Measurements from ENCODE around the gene CDKN2D. TPM values are rescaled to one million over a fixed set of nuclear protein-coding genes. Genes with fewer than 3 reads are reported as not detected.
A peak's percentile ranks its signal among the peaks of the same experiment; 100 is the strongest.

The CDKN2D gene
- polyA plus RNA-seq = 193 TPM

GRCh38 chr19:10568826-10569651 lies at the start of gene CDKN2D:
Gene CDKN2D (minus strand): TSS chr19:10568979. CDS start chr19:10568653, 326 bp downstream.
- Mint-ChIP-seq H3K27me3 (peaks cover 2% of the 10 kb centered on the region), H3K4me3 (peak within 1 kb of the TSS; percentile 96 to 100 (median 98)), H3K4me1 (peaks cover 24 to 30% (median 29%) of the 10 kb centered on the region in 3 donors), H3K36me3 (peaks cover 2% of the 10 kb centered on the region), H3K27ac (peak within 1 kb of the TSS; percentile 98 to 99 (median 99)), H3K9me3 (no peaks in the 10 kb centered on the region)

GRCh38 chr19:10617409-10618121 lies 48.8 kb upstream of the CDKN2D start:
- H3K9me3 Mint-ChIP-seq = no peaks in the 10 kb centered on the region
- H3K36me3 Mint-ChIP-seq = peaks cover 4% of the 10 kb centered on the region
- H3K27ac Mint-ChIP-seq = peak overlapping the region in 2 of 3 donors; percentile 79 to 80
- peak overlapping the region in 1 of 4 donors; percentile 73 for H3K4me3 Mint-ChIP-seq
- no peaks in the 10 kb centered on the region for H3K27me3 Mint-ChIP-seq
- peaks cover 25 to 40% (median 35%) of the 10 kb centered on the region in 3 donors for H3K4me1 Mint-ChIP-seq

GRCh38 chr19:10615429-10616023 lies 46.7 kb upstream of the CDKN2D start:
- H3K27ac Mint-ChIP-seq = peak overlapping the region; percentile 71 to 98 (median 82)
- H3K36me3 Mint-ChIP-seq = peaks cover 4% of the 10 kb centered on the region
- no peaks in the 10 kb centered on the region for H3K9me3 Mint-ChIP-seq
- H3K4me1 Mint-ChIP-seq = peaks cover 19 to 31% (median 23%) of the 10 kb centered on the region in 3 donors
- peak overlapping the region; percentile 43 to 92 (median 76) for H3K4me3 Mint-ChIP-seq
- no peaks in the 10 kb centered on the region for H3K27me3 Mint-ChIP-seq

GRCh38 chr19:10612499-10613119 lies 43.8 kb upstream of the CDKN2D start:
- peaks cover 4% of the 10 kb centered on the region for H3K36me3 Mint-ChIP-seq
- peaks cover 16 to 30% (median 17%) of the 10 kb centered on the region in 3 donors for H3K4me1 Mint-ChIP-seq
- no peaks in the 10 kb centered on the region for H3K27me3 Mint-ChIP-seq
- no peak overlapping the region for H3K4me3 Mint-ChIP-seq
- H3K27ac Mint-ChIP-seq = peak overlapping the region in 1 of 3 donors; percentile 78
- H3K9me3 Mint-ChIP-seq = no peaks in the 10 kb centered on the region

- H3K36me3 Mint-ChIP-seq = peaks cover 2% of the 10 kb centered on the region
- H3K27ac Mint-ChIP-seq = peak overlapping the region in 2 of 3 donors; percentile 53 to 78
- H3K27me3 Mint-ChIP-seq = no peaks in the 10 kb centered on the region
- peak overlapping the region in 1 of 4 donors; percentile 54 for H3K4me3 Mint-ChIP-seq
- no peaks in the 10 kb centered on the region for H3K9me3 Mint-ChIP-seq
- H3K4me1 Mint-ChIP-seq = peaks cover 13 to 27% (median 19%) of the 10 kb centered on the region in 3 donors
Observed at GRCh38 chr19:10611907-10612306, 43.1 kb upstream of the CDKN2D start.

- H3K36me3 Mint-ChIP-seq = peaks cover 2% of the 10 kb centered on the region
- H3K27ac Mint-ChIP-seq = peak overlapping the region; percentile 96 to 99 (median 99)
- H3K4me3 Mint-ChIP-seq = peak overlapping the region; percentile 87 to 97 (median 96)
- H3K9me3 Mint-ChIP-seq = no peaks in the 10 kb centered on the region
- no peaks in the 10 kb centered on the region for H3K27me3 Mint-ChIP-seq
- H3K4me1 Mint-ChIP-seq = peaks cover 16 to 21% (median 20%) of the 10 kb centered on the region in 3 donors
Observed at GRCh38 chr19:10604460-10604980, 35.7 kb upstream of the CDKN2D start.

GRCh38 chr19:10603873-10604459 lies 35.2 kb upstream of the CDKN2D start:
- peaks cover 16 to 21% (median 19%) of the 10 kb centered on the region in 3 donors for H3K4me1 Mint-ChIP-seq
- H3K36me3 Mint-ChIP-seq = peaks cover 2% of the 10 kb centered on the region
- H3K27ac Mint-ChIP-seq = peak overlapping the region; percentile 96 to 99 (median 99)
- peak overlapping the region; percentile 87 to 97 (median 96) for H3K4me3 Mint-ChIP-seq
- no peaks in the 10 kb centered on the region for H3K9me3 Mint-ChIP-seq
- H3K27me3 Mint-ChIP-seq = no peaks in the 10 kb centered on the region

- Mint-ChIP-seq H3K36me3 (peaks cover 2% of the 10 kb centered on the region), H3K27me3 (no peaks in the 10 kb centered on the region), H3K4me1 (peaks cover 16 to 21% (median 19%) of the 10 kb centered on the region in 3 donors), H3K9me3 (no peaks in the 10 kb centered on the region), H3K4me3 (peak overlapping the region; percentile 87 to 97 (median 96)), H3K27ac (peak overlapping the region; percentile 96 to 99 (median 99))
Observed at GRCh38 chr19:10603084-10603872, 34.5 kb upstream of the CDKN2D start.

- H3K4me3 Mint-ChIP-seq = peak overlapping the region; percentile 87 to 97 (median 96)
- peak overlapping the region; percentile 96 to 99 (median 99) for H3K27ac Mint-ChIP-seq
- no peaks in the 10 kb centered on the region for H3K9me3 Mint-ChIP-seq
- H3K36me3 Mint-ChIP-seq = peaks cover 2% of the 10 kb centered on the region
- no peaks in the 10 kb centered on the region for H3K27me3 Mint-ChIP-seq
- H3K4me1 Mint-ChIP-seq = peaks cover 16 to 19% (median 19%) of the 10 kb centered on the region in 3 donors
Observed at GRCh38 chr19:10602330-10603083, 33.7 kb upstream of the CDKN2D start.

GRCh38 chr19:10601999-10602329 lies 33.2 kb upstream of the CDKN2D start:
- Mint-ChIP-seq H3K4me1 (peaks cover 16 to 17% (median 17%) of the 10 kb centered on the region in 3 donors), H3K27me3 (no peaks in the 10 kb centered on the region), H3K27ac (peak overlapping the region in 1 of 3 donors; percentile 60), H3K4me3 (peak overlapping the region; percentile 72 to 84 (median 78)), H3K36me3 (peaks cover 2% of the 10 kb centered on the region), H3K9me3 (no peaks in the 10 kb centered on the region)

- peak overlapping the region in 1 of 3 donors; percentile 47 for H3K27ac Mint-ChIP-seq
- peaks cover 2% of the 10 kb centered on the region for H3K36me3 Mint-ChIP-seq
- H3K9me3 Mint-ChIP-seq = no peaks in the 10 kb centered on the region
- H3K27me3 Mint-ChIP-seq = no peaks in the 10 kb centered on the region
- H3K4me3 Mint-ChIP-seq = peak overlapping the region in 2 of 4 donors; percentile 31 to 80
- peaks cover 28 to 29% (median 29%) of the 10 kb centered on the region in 3 donors for H3K4me1 Mint-ChIP-seq
Observed at GRCh38 chr19:10600149-10600548, 31.4 kb upstream of the CDKN2D start.

- Mint-ChIP-seq H3K4me1 (peaks cover 19 to 24% (median 20%) of the 10 kb centered on the region in 3 donors), H3K27me3 (no peaks in the 10 kb centered on the region), H3K27ac (peak overlapping the region; percentile 26 to 90 (median 71)), H3K36me3 (no peaks in the 10 kb centered on the region), H3K9me3 (no peaks in the 10 kb centered on the region), H3K4me3 (peak overlapping the region in 3 of 4 donors; percentile 13 to 88 (median 69))
Observed at GRCh38 chr19:10593820-10594637, 25.2 kb upstream of the CDKN2D start.
